Measurements from ENCODE around the gene NRDC. TPM values are rescaled to one million over a fixed set of nuclear protein-coding genes. Genes with fewer than 3 reads are reported as not detected.
"Not testable (repeated sequence)": the region's sequence is repeated elsewhere in the genome, so short reads cannot be mapped to it uniquely, and the experiment has no call there.

The NRDC gene
- total RNA-seq, 1 donor from 2014 or later, result 141 TPM

DNA sequence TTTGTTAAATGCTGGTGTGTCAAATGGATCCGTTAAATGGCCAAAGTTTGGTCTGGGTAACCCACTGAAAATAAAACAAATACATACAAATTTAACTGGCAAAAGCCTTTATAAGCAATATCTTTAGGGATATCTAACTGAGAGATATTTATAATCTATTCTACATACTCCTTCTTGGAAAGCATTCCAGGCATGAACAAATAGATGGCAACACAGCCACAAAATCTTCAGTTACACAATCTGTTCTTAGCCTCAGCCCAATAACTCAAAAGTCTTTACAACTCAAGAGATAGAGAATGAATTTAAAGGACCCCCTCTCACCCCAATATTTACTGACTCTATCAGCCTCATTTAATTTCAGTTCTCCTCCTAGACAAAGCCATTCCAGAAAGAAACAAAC is 58.7 kb downstream of the NRDC start:
- no peak overlapping the region for H3K4me3 Mint-ChIP-seq
- Histone ChIP-seq H3K4me3 (no peak overlapping the region), H3K9me3 (ENCODE audit: low read depth) (no peaks in the 10 kb centered on the region), H4K20me1 (ENCODE audit: low read depth) (no peaks in the 10 kb centered on the region), H3K79me2 (ENCODE audit: low read depth) (no peaks in the 10 kb centered on the region), H3K4me2 (no peak overlapping the region), H3K9ac (no peak overlapping the region), H3K36me3 (peaks cover 21% of the 10 kb centered on the region), H3K27me3 (no peaks in the 10 kb centered on the region), H2AFZ (replicated peaks) (no peak overlapping the region), H3F3A (ENCODE audit: low read depth) (no peaks in the 10 kb centered on the region), H3K27ac (no peak overlapping the region), H3K4me1 (no peaks in the 10 kb centered on the region)
- TF ChIP-seq EZH2 (IDR thresholded peaks at IDR 0.05), result no peak
- no peak for TF ChIP-seq EZH2phosphoT487 (IDR thresholded peaks at IDR 0.05)
- TF ChIP-seq, protein P1, sequence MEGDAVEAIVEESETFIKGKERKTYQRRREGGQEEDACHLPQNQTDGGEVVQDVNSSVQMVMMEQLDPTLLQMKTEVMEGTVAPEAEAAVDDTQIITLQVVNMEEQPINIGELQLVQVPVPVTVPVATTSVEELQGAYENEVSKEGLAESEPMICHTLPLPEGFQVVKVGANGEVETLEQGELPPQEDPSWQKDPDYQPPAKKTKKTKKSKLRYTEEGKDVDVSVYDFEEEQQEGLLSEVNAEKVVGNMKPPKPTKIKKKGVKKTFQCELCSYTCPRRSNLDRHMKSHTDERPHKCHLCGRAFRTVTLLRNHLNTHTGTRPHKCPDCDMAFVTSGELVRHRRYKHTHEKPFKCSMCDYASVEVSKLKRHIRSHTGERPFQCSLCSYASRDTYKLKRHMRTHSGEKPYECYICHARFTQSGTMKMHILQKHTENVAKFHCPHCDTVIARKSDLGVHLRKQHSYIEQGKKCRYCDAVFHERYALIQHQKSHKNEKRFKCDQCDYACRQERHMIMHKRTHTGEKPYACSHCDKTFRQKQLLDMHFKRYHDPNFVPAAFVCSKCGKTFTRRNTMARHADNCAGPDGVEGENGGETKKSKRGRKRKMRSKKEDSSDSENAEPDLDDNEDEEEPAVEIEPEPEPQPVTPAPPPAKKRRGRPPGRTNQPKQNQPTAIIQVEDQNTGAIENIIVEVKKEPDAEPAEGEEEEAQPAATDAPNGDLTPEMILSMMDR (IDR thresholded peaks at IDR 0.05), result no peak
- H3K4me1 Mint-ChIP-seq, result no peaks in the 10 kb centered on the region
- H3K27ac Mint-ChIP-seq, result no peak overlapping the region
- no peaks in the 10 kb centered on the region for H3K9me3 Mint-ChIP-seq
- no peaks in the 10 kb centered on the region for H3K27me3 Mint-ChIP-seq (ENCODE audit: insufficient read depth, low read depth)
- peaks cover 4% of the 10 kb centered on the region for H3K36me3 Mint-ChIP-seq
- DNase-seq (ENCODE audit: low spot score), result no peak

DNA sequence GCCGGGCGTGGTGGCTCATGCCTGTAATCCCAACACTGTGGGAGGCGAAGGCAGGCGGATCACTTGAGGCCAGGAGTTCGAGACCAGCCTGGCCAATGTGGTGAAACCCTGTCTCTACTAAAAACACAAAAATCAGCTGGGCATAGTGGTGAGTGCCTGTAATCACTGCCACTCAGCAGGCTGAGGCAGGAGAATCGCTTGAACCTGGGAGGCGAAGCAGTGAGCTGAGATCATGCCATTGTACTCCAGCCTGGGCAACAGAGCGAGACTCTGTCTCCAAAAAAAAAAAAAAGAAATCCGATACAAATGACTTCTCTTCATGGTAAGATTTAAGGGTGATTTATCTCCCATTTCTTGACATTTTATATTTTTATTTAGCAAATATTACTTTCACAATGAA is 59.5 kb downstream of the NRDC start:
- not testable (repeated sequence) for H2AFZ ChIP-seq (replicated peaks); H3F3A ChIP-seq (ENCODE audit: low read depth); H3K27ac Mint-ChIP-seq; H3K4me1 ChIP-seq; H3K4me2 ChIP-seq; H3K4me1 Mint-ChIP-seq; H3K79me2 ChIP-seq (ENCODE audit: low read depth); H3K27me3 Mint-ChIP-seq (ENCODE audit: insufficient read depth, low read depth); H3K27me3 ChIP-seq; H3K9me3 ChIP-seq (ENCODE audit: low read depth); H3K36me3 Mint-ChIP-seq; H3K9ac ChIP-seq; H3K9me3 Mint-ChIP-seq; H3K4me3 ChIP-seq; DNase-seq (ENCODE audit: low spot score); H3K4me3 Mint-ChIP-seq; H4K20me1 ChIP-seq (ENCODE audit: low read depth); H3K27ac ChIP-seq
- peaks cover 21% of the 10 kb centered on the region for H3K36me3 ChIP-seq

DNA sequence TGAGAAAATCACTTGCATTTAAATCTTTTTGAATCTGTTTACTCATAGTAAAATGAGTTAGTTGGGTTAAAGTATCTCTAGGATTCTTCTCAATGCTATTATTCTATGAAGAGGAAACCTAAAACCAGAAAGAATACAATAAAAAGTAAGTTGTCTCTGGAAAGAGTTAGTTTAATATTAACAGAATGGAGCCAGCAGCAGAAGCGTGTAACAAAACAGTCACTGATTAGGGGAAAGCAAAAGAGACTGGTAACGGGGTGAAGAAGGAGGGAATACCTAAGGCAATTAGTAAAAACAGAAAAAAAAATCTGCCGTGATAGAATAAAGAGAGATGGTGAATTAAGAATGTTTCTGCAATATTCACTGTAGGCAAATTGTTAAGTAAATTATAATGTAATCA is 60.0 kb downstream of the NRDC start:
- no peaks in the 10 kb centered on the region for H3K9me3 Mint-ChIP-seq
- no peaks in the 10 kb centered on the region for H3K27me3 Mint-ChIP-seq (ENCODE audit: insufficient read depth, low read depth)
- no peak overlapping the region for H3K4me3 ChIP-seq
- no peak overlapping the region for H3K27ac Mint-ChIP-seq
- no peaks in the 10 kb centered on the region for H3K9me3 ChIP-seq (ENCODE audit: low read depth)
- no peaks in the 10 kb centered on the region for H3K4me1 Mint-ChIP-seq
- no peak overlapping the region for H2AFZ ChIP-seq (replicated peaks)
- H3K9ac ChIP-seq, result no peak overlapping the region
- H3K27me3 ChIP-seq, result no peaks in the 10 kb centered on the region
- H3K4me2 ChIP-seq, result no peak overlapping the region
- peaks cover 10% of the 10 kb centered on the region for H3K36me3 Mint-ChIP-seq
- TF ChIP-seq EZH2 (IDR thresholded peaks at IDR 0.05) (no peak), EZH2phosphoT487 (IDR thresholded peaks at IDR 0.05) (no peak)
- TF ChIP-seq, protein P1 (IDR thresholded peaks at IDR 0.05), result no peak
- no peaks in the 10 kb centered on the region for H3K79me2 ChIP-seq (ENCODE audit: low read depth)
- no peaks in the 10 kb centered on the region for H4K20me1 ChIP-seq (ENCODE audit: low read depth)
- H3K4me3 Mint-ChIP-seq, result no peak overlapping the region
- no peak overlapping the region for H3K27ac ChIP-seq
- H3K4me1 ChIP-seq, result no peaks in the 10 kb centered on the region
- no peaks in the 10 kb centered on the region for H3F3A ChIP-seq (ENCODE audit: low read depth)
- peaks cover 20% of the 10 kb centered on the region for H3K36me3 ChIP-seq
- no peak for DNase-seq (ENCODE audit: low spot score)

DNA sequence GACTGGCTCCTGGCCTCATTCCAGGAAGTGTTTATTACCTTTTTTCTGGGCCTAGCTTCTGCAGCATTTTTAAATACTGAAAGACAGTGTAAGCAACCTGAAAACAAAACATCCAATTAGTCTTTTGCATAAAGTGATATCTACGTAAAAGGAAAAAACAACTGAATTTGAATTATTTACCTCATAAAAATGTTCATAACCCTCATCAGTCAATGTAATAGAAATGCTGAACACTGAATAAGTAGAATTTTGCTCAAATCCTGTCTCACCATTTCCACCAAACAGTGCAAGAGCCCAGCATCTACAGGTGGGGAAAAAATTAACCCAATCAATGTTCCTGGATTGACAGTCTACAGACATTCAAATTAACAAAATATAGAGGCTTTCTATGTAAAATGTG is 64.0 kb downstream of the NRDC start:
- H3K36me3 Mint-ChIP-seq, result peaks cover 13% of the 10 kb centered on the region
- no peak for TF ChIP-seq EZH2phosphoT487 (IDR thresholded peaks at IDR 0.05)
- no peak overlapping the region for H3K27ac Mint-ChIP-seq

More for the DNA sequence above, 64.0 kb downstream of the NRDC start:
- Histone ChIP-seq H3K4me2 (no peak overlapping the region), H3K4me1 (no peaks in the 10 kb centered on the region), H3K27me3 (no peaks in the 10 kb centered on the region), H3K36me3 (peaks cover 3% of the 10 kb centered on the region), H3K79me2 (ENCODE audit: low read depth) (no peaks in the 10 kb centered on the region), H3K9me3 (ENCODE audit: low read depth) (no peaks in the 10 kb centered on the region), H3K27ac (no peak overlapping the region), H3K9ac (no peak overlapping the region), H3K4me3 (no peak overlapping the region), H4K20me1 (ENCODE audit: low read depth) (no peaks in the 10 kb centered on the region), H2AFZ (replicated peaks) (no peak overlapping the region), H3F3A (ENCODE audit: low read depth) (no peaks in the 10 kb centered on the region)
- no peak for DNase-seq (ENCODE audit: low spot score)
- H3K4me3 Mint-ChIP-seq, result no peak overlapping the region
- H3K4me1 Mint-ChIP-seq, result no peaks in the 10 kb centered on the region
- H3K27me3 Mint-ChIP-seq (ENCODE audit: insufficient read depth, low read depth), result no peaks in the 10 kb centered on the region
- no peaks in the 10 kb centered on the region for H3K9me3 Mint-ChIP-seq
